CD14-positive monocyte (primary cell): Measurements from ENCODE around the gene DNAI2. TPM values are rescaled to one million over a fixed set of nuclear protein-coding genes. Genes with fewer than 3 reads are reported as not detected.

Source experiments
- DNase-seq, 3 donors: peaks; one replicate each; pipeline ENCODE4 v3.0.0-alpha.2; 2011 to 2022
- H2AFZ ChIP-seq: 2 replicates; pipeline ENCODE4 v1.6.0; 2012; ENCODE audit warnings: mild to moderate bottlenecking, low read depth, low read length, inconsistent platforms; ENCODE audit not compliant: insufficient read depth, poor library complexity, severe bottlenecking
- H3K27ac ChIP-seq, 2 donors: 1 replicate in 1 of 2; 2 replicates in 1 of 2; pipeline ENCODE4 v1.5.1; 2012 to 2013; ENCODE audit warnings: low read length in 2 of 2, control low read depth in 1 of 2, inconsistent platforms in 1 of 2, low read depth in 1 of 2, mild to moderate bottlenecking in 1 of 2
- H3K27me3 ChIP-seq, 2 donors: one replicate each; pipeline versions ENCODE4 v1.6.0 to v1.6.1; 2011 to 2013; ENCODE audit warnings: low read length in 2 of 2; ENCODE audit not compliant: control insufficient read depth in 2 of 2, insufficient read depth in 2 of 2
- H3K36me3 ChIP-seq, 2 donors: replicated peaks in 1 of 2; 1 replicate in 1 of 2; 2 replicates in 1 of 2; pipeline versions ENCODE4 v1.5.1 to v1.6.1; 2012 to 2013; ENCODE audit warnings: low read length in 2 of 2, control low read depth in 1 of 2, inconsistent platforms in 1 of 2, mild to moderate bottlenecking in 1 of 2; ENCODE audit not compliant: insufficient read depth in 2 of 2, control insufficient read depth in 1 of 2
- H3K4me1 ChIP-seq, 2 donors: 1 replicate in 1 of 2; 2 replicates in 1 of 2; pipeline versions ENCODE4 v1.5.1 to v1.6.1; 2012 to 2013; ENCODE audit warnings: low read length in 2 of 2, control low read depth in 1 of 2, inconsistent platforms in 1 of 2, mild to moderate bottlenecking in 1 of 2, moderate library complexity in 1 of 2; ENCODE audit not compliant: insufficient read depth in 2 of 2, control insufficient read depth in 1 of 2
- H3K4me2 ChIP-seq: replicated peaks from 2 replicates; pipeline ENCODE3; 2012; ENCODE audit warnings: low read length, moderate library complexity, mild to moderate bottlenecking; ENCODE audit not compliant: poor library complexity, severe bottlenecking; ENCODE audit errors: extremely low read depth
- H3K4me3 ChIP-seq, 3 experiments: fragments of 200-600 bp in 1 of 3; sonication (generic) in 1 of 3; replicated peaks in 1 of 3; 1 replicate in 2 of 3; 2 replicates in 1 of 3; pipeline ENCODE4 v1.5.1; 2011 to 2013; ENCODE audit warnings: low read length in 3 of 3, mild to moderate bottlenecking in 3 of 3, control low read depth in 2 of 3, low read depth in 2 of 3, inconsistent platforms in 1 of 3, moderate library complexity in 1 of 3
- H3K79me2 ChIP-seq: 2 replicates; pipeline ENCODE4 v1.6.0; 2012; ENCODE audit warnings: mild to moderate bottlenecking, control low read depth, inconsistent platforms, low read length, moderate library complexity; ENCODE audit not compliant: insufficient read depth
- H3K9ac ChIP-seq: 2 replicates; pipeline ENCODE4 v1.6.0; 2017; ENCODE audit warnings: low read length, mild to moderate bottlenecking; ENCODE audit not compliant: insufficient read depth, poor library complexity, severe bottlenecking
- H3K9me3 ChIP-seq, 2 donors: replicated peaks in 1 of 2; 1 replicate in 1 of 2; 2 replicates in 1 of 2; pipeline versions ENCODE4 v1.5.1 to v1.6.1; 2012 to 2013; ENCODE audit warnings: low read length in 2 of 2, control low read depth in 1 of 2; ENCODE audit not compliant: control insufficient read depth in 1 of 2, insufficient read depth in 1 of 2
- H4K20me1 ChIP-seq: 2 replicates; pipeline ENCODE4 v1.6.0; 2012; ENCODE audit warnings: mild to moderate bottlenecking, low read length, control low read depth, moderate library complexity; ENCODE audit not compliant: insufficient read depth
- H3K27ac Mint-ChIP-seq, 7 donors: one replicate each; pipeline ENCODE4 v1.8.0; 2020; ENCODE audit warnings: mild to moderate bottlenecking in 7 of 7, mixed read lengths in 7 of 7, moderate library complexity in 6 of 7, inconsistent platforms in 2 of 7
- H3K27me3 Mint-ChIP-seq, 3 donors: one replicate each; pipeline ENCODE4 v1.8.0; 2021 to 2022; ENCODE audit warnings: low read depth in 3 of 3, mild to moderate bottlenecking in 3 of 3, mixed read lengths in 3 of 3, moderate library complexity in 3 of 3, inconsistent platforms in 1 of 3
- H3K36me3 Mint-ChIP-seq, 2 donors: one replicate each; pipeline ENCODE4 v1.8.0; 2020; ENCODE audit warnings: mixed read lengths in 2 of 2, inconsistent platforms in 1 of 2, mild to moderate bottlenecking in 1 of 2
- H3K4me1 Mint-ChIP-seq: one replicate; pipeline ENCODE4 v1.8.0; 2020; ENCODE audit warnings: mild to moderate bottlenecking, mixed read lengths
- H3K4me3 Mint-ChIP-seq, 2 donors: one replicate each; pipeline ENCODE4 v1.8.0; 2020; ENCODE audit warnings: mild to moderate bottlenecking in 2 of 2, mixed read lengths in 2 of 2, moderate library complexity in 1 of 2
- H3K9me3 Mint-ChIP-seq, 7 donors: one replicate each; pipeline ENCODE4 v1.8.0; 2020 to 2022; ENCODE audit warnings: mixed read lengths in 7 of 7, mild to moderate bottlenecking in 6 of 7, moderate library complexity in 6 of 7, inconsistent platforms in 2 of 7
- CTCF ChIP-seq: fragments of 200-600 bp; IDR thresholded peaks from one replicate; pipeline ENCODE4 v1.8.0; 2022; ENCODE audit warnings: antibody characterized with exemption, mild to moderate bottlenecking
- WGBS: methylation state at CpG from one replicate; pipeline ENCODE4 v1.1.5; 2013; ENCODE audit warnings: missing lambda C conversion rate; ENCODE audit not compliant: insufficient coverage; 5-methylcytosine and 5-hydroxymethylcytosine counted together
- intact Hi-C, 2 donors: fragments of 100-400 bp; cut with micrococcal nuclease; formaldehyde crosslinking; loops; one replicate each; pipeline versions ENCODE4 v1.15.0 to v1.15.1; 2023
- polyA plus RNA-seq, 3 donors: library from polyadenylated mRNA; depleted of rRNA in 1 of 3; unstranded in 2 of 3; stranded (reverse) in 1 of 3; fragments of 300-500 nt in 2 of 3; fragments of >200 nt in 1 of 3; fragmentation: Illumina TruSeq in 2 of 3; gene quantifications; 1 replicate in 2 of 3; 2 replicates in 1 of 3; pipeline ENCODE4 v1.2.3, GENCODE V29; 2012 to 2021

The DNAI2 gene
- polyA plus RNA-seq, 3 donors, result 0.07 TPM; not detected in 2

- Histone ChIP-seq H3K79me2 (no peaks in the 10 kb centered on the region), H3K27me3 (no peaks in the 10 kb centered on the region), H3K27ac (no peak overlapping the region), H2AFZ (no peak overlapping the region), H3K9ac (no peak overlapping the region), H4K20me1 (no peaks in the 10 kb centered on the region), H3K9me3 (no peaks in the 10 kb centered on the region), H3K36me3 (no peaks in the 10 kb centered on the region), H3K4me3 (no peak overlapping the region), H3K4me1 (peaks cover 4 to 5% of the 10 kb centered on the region in 2 donors), H3K4me2 (no peak overlapping the region)
- intact Hi-C loops, result no loop called here
- Mint-ChIP-seq H3K4me3 (peak overlapping the region in 1 of 2 donors; percentile 5), H3K9me3 (no peaks in the 10 kb centered on the region), H3K4me1 (peaks cover 5% of the 10 kb centered on the region), H3K36me3 (no peaks in the 10 kb centered on the region), H3K27ac (no peak overlapping the region), H3K27me3 (peaks cover 9 to 24% (median 9%) of the 10 kb centered on the region in 3 donors)
- TF ChIP-seq CTCF, result no peak
- 100% methylated on average over 4 of the region's 7 CpGs for WGBS
- no peak for DNase-seq
Observed at GRCh38 chr17:74336307-74336706, 62.3 kb downstream of the DNAI2 start.

GRCh38 chr17:74337834-74338500 is 63.9 kb downstream of the DNAI2 start:
- peaks cover 6 to 20% (median 9%) of the 10 kb centered on the region in 3 donors for H3K27me3 Mint-ChIP-seq
- no peak overlapping the region for H3K9ac ChIP-seq
- no peaks in the 10 kb centered on the region for H3K9me3 ChIP-seq
- no peak for DNase-seq
- peaks cover under 1% of the 10 kb centered on the region for H3K4me1 Mint-ChIP-seq
- H3K4me3 Mint-ChIP-seq, result no peak overlapping the region
- no peaks in the 10 kb centered on the region for H3K79me2 ChIP-seq
- no peaks in the 10 kb centered on the region for H3K36me3 ChIP-seq
- no peak overlapping the region for H2AFZ ChIP-seq
- no peaks in the 10 kb centered on the region for H3K9me3 Mint-ChIP-seq
- no peaks in the 10 kb centered on the region for H3K27me3 ChIP-seq
- intact Hi-C loops, result no loop called here
- no peaks in the 10 kb centered on the region for H3K36me3 Mint-ChIP-seq
- 94% methylated on average over 11 of the region's 12 CpGs for WGBS
- H3K4me2 ChIP-seq, result no peak overlapping the region
- peak overlapping the region in 1 of 7 donors; percentile 16 for H3K27ac Mint-ChIP-seq
- no peaks in the 10 kb centered on the region for H4K20me1 ChIP-seq
- H3K27ac ChIP-seq, result no peak overlapping the region
- TF ChIP-seq CTCF, result no peak
- peaks cover under 1 to 2% of the 10 kb centered on the region in 2 donors for H3K4me1 ChIP-seq
- H3K4me3 ChIP-seq, result no peak overlapping the region
